ENCODE results near the gene NPEPL1. TPM values are rescaled to one million over a fixed set of nuclear protein-coding genes. Genes with fewer than 3 reads are reported as not detected.

NPEPL1 gene
- total RNA-seq, 1 donor from 2014 or later: 20.9 TPM

DNA sequence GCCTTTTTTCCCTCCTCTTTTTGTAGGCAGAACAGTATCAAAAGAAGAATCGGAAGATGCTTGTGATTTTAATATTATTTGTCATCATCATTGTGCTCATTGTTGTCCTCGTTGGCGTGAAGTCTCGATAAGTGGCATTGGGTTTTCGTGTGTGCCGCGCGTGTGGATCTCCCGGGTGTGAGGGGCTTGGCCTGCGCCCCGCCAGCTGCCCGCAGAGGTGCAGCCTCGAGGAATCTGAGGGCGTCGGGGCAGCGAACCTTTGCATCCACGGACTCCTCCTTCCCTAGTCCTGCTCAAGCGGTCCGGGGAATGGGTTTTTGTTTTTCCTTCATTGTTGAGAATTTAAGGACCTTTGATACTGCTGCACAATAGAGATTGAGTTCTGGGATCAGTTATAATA, 16.4 kb upstream of the NPEPL1 start:
- no peak overlapping the region for H3K9ac ChIP-seq (ENCODE audit: low read depth in 1 of 3, low read length in 3 of 3)
- H3K9me3 ChIP-seq (ENCODE audit: control insufficient read depth in 3 of 3, low read length in 3 of 3): no peaks in the 10 kb centered on the region
- no peak overlapping the region for H3K4me3 ChIP-seq (ENCODE audit: low read length in 3 of 3)
- no peaks in the 10 kb centered on the region for H3K4me1 ChIP-seq (ENCODE audit: control insufficient read depth in 3 of 3, insufficient read depth in 3 of 3, low read length in 3 of 3)
- H3K27ac ChIP-seq (ENCODE audit: low read depth, low read length): no peak overlapping the region
- H3K36me3 ChIP-seq (ENCODE audit: control insufficient read depth in 3 of 3, insufficient read depth in 3 of 3, low read length in 3 of 3): peaks cover 34 to 56% (median 47%) of the 10 kb centered on the region in 3 donors
- no peaks in the 10 kb centered on the region for H3K27me3 ChIP-seq (ENCODE audit: control insufficient read depth in 3 of 3, insufficient read depth in 3 of 3, low read length in 3 of 3)

DNA sequence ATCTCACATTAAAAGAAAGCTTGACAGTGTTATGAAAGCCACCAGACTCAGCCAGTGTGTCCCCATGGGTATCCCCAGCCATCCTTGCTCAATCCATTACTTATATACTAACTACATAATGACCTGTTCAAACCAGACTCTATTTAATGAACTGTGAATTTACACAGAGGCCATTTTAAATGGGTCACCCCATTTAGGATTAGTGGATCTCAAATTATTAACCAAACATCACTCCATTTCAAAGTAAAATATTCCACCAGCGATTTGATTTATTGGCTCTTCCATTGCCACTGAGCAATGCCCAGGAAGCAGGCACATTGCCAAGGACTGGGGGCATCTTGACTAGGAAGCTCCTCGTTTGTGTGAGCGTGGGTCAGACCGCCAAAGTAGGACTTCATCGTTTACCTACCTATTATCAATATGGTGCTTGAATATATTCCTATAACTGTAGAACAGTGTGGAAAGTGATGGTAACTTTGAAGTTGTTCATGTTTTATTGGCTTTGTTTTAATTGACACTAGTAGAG, 15.5 kb upstream of the NPEPL1 start:
- H3K27ac ChIP-seq (ENCODE audit: low read depth, low read length): no peak overlapping the region
- peaks cover 34 to 56% (median 45%) of the 10 kb centered on the region in 3 donors for H3K36me3 ChIP-seq (ENCODE audit: control insufficient read depth in 3 of 3, insufficient read depth in 3 of 3, low read length in 3 of 3)
- no peaks in the 10 kb centered on the region for H3K4me1 ChIP-seq (ENCODE audit: control insufficient read depth in 3 of 3, insufficient read depth in 3 of 3, low read length in 3 of 3)
- H3K9me3 ChIP-seq (ENCODE audit: control insufficient read depth in 3 of 3, low read length in 3 of 3): no peaks in the 10 kb centered on the region
- no peak overlapping the region for H3K9ac ChIP-seq (ENCODE audit: low read depth in 1 of 3, low read length in 3 of 3)
- no peaks in the 10 kb centered on the region for H3K27me3 ChIP-seq (ENCODE audit: control insufficient read depth in 3 of 3, insufficient read depth in 3 of 3, low read length in 3 of 3)
- H3K4me3 ChIP-seq (ENCODE audit: low read length in 3 of 3): no peak overlapping the region

DNA sequence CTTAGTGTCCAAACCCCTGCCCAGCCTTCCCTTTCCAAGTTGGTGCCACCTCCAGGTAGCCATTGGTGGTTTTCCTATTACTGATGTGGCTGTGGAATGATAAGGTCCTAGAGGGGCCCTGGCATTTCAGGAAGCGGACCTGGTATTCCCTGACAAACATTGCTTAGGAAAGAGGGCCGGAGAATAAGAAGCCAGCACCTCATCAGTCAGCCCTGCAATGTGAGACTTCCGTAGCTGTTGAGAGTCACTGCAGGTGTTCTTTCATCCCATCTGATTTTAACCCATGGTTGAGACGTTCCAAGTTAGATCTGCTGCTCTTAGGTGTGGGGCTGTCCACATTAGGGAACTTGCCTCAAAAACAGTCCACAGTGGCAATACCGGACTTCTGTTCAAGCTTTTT, 14.8 kb upstream of the NPEPL1 start:
- Histone ChIP-seq H3K27me3 (ENCODE audit: control insufficient read depth in 3 of 3, insufficient read depth in 3 of 3, low read length in 3 of 3) (no peaks in the 10 kb centered on the region), H3K9ac (ENCODE audit: low read depth in 1 of 3, low read length in 3 of 3) (no peak overlapping the region), H3K27ac (ENCODE audit: low read depth, low read length) (no peak overlapping the region), H3K4me3 (ENCODE audit: low read length in 3 of 3) (no peak overlapping the region), H3K36me3 (ENCODE audit: control insufficient read depth in 3 of 3, insufficient read depth in 3 of 3, low read length in 3 of 3) (peaks cover 34 to 51% (median 43%) of the 10 kb centered on the region in 3 donors), H3K4me1 (ENCODE audit: control insufficient read depth in 3 of 3, insufficient read depth in 3 of 3, low read length in 3 of 3) (no peaks in the 10 kb centered on the region), H3K9me3 (ENCODE audit: control insufficient read depth in 3 of 3, low read length in 3 of 3) (no peaks in the 10 kb centered on the region)

GRCh38 chr20:58678806-58679205, 13.8 kb upstream of the NPEPL1 start:
- no peak overlapping the region for H3K4me3 ChIP-seq (ENCODE audit: low read length in 3 of 3)
- H3K36me3 ChIP-seq (ENCODE audit: control insufficient read depth in 3 of 3, insufficient read depth in 3 of 3, low read length in 3 of 3): peaks cover 28 to 41% (median 33%) of the 10 kb centered on the region in 3 donors

GRCh38 chr20:58682656-58683531, 9.7 kb upstream of the NPEPL1 start:
- no peaks in the 10 kb centered on the region for H3K4me1 ChIP-seq (ENCODE audit: control insufficient read depth in 3 of 3, insufficient read depth in 3 of 3, low read length in 3 of 3)
- H3K36me3 ChIP-seq (ENCODE audit: control insufficient read depth in 3 of 3, insufficient read depth in 3 of 3, low read length in 3 of 3): peaks cover 13 to 14% (median 14%) of the 10 kb centered on the region in 3 donors
- no peaks in the 10 kb centered on the region for H3K27me3 ChIP-seq (ENCODE audit: control insufficient read depth in 3 of 3, insufficient read depth in 3 of 3, low read length in 3 of 3)
- no peak overlapping the region for H3K9ac ChIP-seq (ENCODE audit: low read depth in 1 of 3, low read length in 3 of 3)
- no peak overlapping the region for H3K4me3 ChIP-seq (ENCODE audit: low read length in 3 of 3)
- H3K27ac ChIP-seq (ENCODE audit: low read depth, low read length): no peak overlapping the region
- H3K9me3 ChIP-seq (ENCODE audit: control insufficient read depth in 3 of 3, low read length in 3 of 3): no peaks in the 10 kb centered on the region

More at GRCh38 chr20:58678806-58679205, 13.8 kb upstream of the NPEPL1 start:
- Histone ChIP-seq H3K4me1 (ENCODE audit: control insufficient read depth in 3 of 3, insufficient read depth in 3 of 3, low read length in 3 of 3) (no peaks in the 10 kb centered on the region), H3K9me3 (ENCODE audit: control insufficient read depth in 3 of 3, low read length in 3 of 3) (no peaks in the 10 kb centered on the region), H3K27me3 (ENCODE audit: control insufficient read depth in 3 of 3, insufficient read depth in 3 of 3, low read length in 3 of 3) (no peaks in the 10 kb centered on the region), H3K27ac (ENCODE audit: low read depth, low read length) (no peak overlapping the region), H3K9ac (ENCODE audit: low read depth in 1 of 3, low read length in 3 of 3) (no peak overlapping the region)

DNA sequence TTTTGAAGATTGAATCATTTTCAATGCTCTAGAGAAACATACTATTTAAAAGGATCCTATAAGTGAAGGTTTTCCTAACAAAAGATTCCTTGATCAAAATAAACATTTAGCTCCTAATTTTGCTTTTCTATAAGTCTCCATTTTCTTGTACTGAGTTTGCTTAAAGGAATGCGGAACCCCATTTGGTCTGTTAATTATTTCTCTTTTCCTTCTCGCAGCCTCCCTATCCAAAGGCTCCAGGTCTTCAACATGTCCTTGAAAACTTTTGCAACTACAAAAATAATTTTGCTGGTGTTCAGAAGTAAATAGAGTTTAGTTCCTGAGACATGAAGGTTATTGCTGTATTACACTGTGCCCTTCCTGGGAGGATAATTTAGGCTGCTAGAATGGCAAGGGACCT, 8.3 kb upstream of the NPEPL1 start:
- Histone ChIP-seq H3K27me3 (ENCODE audit: control insufficient read depth in 3 of 3, insufficient read depth in 3 of 3, low read length in 3 of 3) (no peaks in the 10 kb centered on the region), H3K27ac (ENCODE audit: low read depth, low read length) (no peak overlapping the region), H3K9me3 (ENCODE audit: control insufficient read depth in 3 of 3, low read length in 3 of 3) (no peaks in the 10 kb centered on the region), H3K4me3 (ENCODE audit: low read length in 3 of 3) (no peak overlapping the region), H3K9ac (ENCODE audit: low read depth in 1 of 3, low read length in 3 of 3) (no peak overlapping the region), H3K4me1 (ENCODE audit: control insufficient read depth in 3 of 3, insufficient read depth in 3 of 3, low read length in 3 of 3) (peaks cover 6 to 10% (median 7%) of the 10 kb centered on the region in 3 donors), H3K36me3 (ENCODE audit: control insufficient read depth in 3 of 3, insufficient read depth in 3 of 3, low read length in 3 of 3) (peaks cover 7 to 9% (median 8%) of the 10 kb centered on the region in 3 donors)

DNA sequence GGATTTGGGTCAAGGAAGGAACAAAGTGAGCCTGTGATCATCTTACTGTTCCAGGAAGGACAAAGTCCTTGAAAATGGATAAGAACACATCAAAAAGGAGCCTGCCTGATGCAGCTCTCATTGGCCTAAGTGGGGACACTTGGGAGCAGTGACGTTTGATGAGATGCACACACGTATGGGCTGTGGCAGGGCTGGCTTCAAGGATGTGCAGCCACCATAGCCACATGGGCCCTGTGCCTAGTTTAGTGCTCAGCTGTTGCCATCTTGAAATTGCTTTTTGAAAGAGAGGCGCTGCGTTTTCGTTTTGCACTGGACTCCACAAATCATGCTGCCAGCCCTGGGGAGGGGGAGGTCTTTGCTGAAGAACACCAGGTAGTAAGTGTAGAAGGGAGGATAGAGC, 6.6 kb upstream of the NPEPL1 start:
- no peaks in the 10 kb centered on the region for H3K27me3 ChIP-seq (ENCODE audit: control insufficient read depth in 3 of 3, insufficient read depth in 3 of 3, low read length in 3 of 3)
- H3K9me3 ChIP-seq (ENCODE audit: control insufficient read depth in 3 of 3, low read length in 3 of 3): no peaks in the 10 kb centered on the region
- no peak overlapping the region for H3K4me3 ChIP-seq (ENCODE audit: low read length in 3 of 3)
- H3K27ac ChIP-seq (ENCODE audit: low read depth, low read length): no peak overlapping the region
- peaks cover 6 to 13% (median 9%) of the 10 kb centered on the region in 3 donors for H3K4me1 ChIP-seq (ENCODE audit: control insufficient read depth in 3 of 3, insufficient read depth in 3 of 3, low read length in 3 of 3)
- H3K9ac ChIP-seq (ENCODE audit: low read depth in 1 of 3, low read length in 3 of 3): no peak overlapping the region
- no peaks in the 10 kb centered on the region for H3K36me3 ChIP-seq (ENCODE audit: control insufficient read depth in 3 of 3, insufficient read depth in 3 of 3, low read length in 3 of 3)

GRCh38 chr20:58688414-58688813, 4.2 kb upstream of the NPEPL1 start:
- Histone ChIP-seq H3K27me3 (ENCODE audit: control insufficient read depth in 3 of 3, insufficient read depth in 3 of 3, low read length in 3 of 3) (no peaks in the 10 kb centered on the region), H3K36me3 (ENCODE audit: control insufficient read depth in 3 of 3, insufficient read depth in 3 of 3, low read length in 3 of 3) (no peaks in the 10 kb centered on the region), H3K9me3 (ENCODE audit: control insufficient read depth in 3 of 3, low read length in 3 of 3) (no peaks in the 10 kb centered on the region), H3K9ac (ENCODE audit: low read depth in 1 of 3, low read length in 3 of 3) (peak overlapping the region in 1 of 3 donors; percentile 69), H3K27ac (ENCODE audit: low read depth, low read length) (no peak overlapping the region), H3K4me3 (ENCODE audit: low read length in 3 of 3) (peak overlapping the region in 1 of 3 donors; percentile 35), H3K4me1 (ENCODE audit: control insufficient read depth in 3 of 3, insufficient read depth in 3 of 3, low read length in 3 of 3) (peaks cover 15 to 24% (median 20%) of the 10 kb centered on the region in 3 donors)

DNA sequence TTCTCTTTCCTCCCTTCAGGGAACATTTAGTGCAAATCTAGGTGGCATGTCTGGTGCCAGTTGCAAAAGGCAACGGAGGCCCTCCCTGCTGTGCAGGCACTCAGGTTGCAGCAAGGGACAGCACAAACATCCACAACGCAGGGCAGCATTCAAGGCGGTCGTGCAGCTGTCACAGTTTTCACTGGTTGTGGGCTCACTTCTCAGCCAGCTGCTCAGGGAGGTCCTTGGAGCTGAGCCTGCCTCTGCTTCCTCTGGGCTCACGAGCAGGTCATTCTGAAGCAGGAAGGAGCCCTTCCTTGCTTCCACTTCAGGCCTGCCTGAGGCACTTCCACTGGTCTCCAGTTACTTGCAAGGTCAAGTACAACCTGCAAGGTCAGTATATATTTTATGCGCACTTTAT, 3.8 kb upstream of the NPEPL1 start:
- H3K9ac ChIP-seq (ENCODE audit: low read depth in 1 of 3, low read length in 3 of 3): peak overlapping the region in 2 of 3 donors; percentile 57 to 69
- no peaks in the 10 kb centered on the region for H3K27me3 ChIP-seq (ENCODE audit: control insufficient read depth in 3 of 3, insufficient read depth in 3 of 3, low read length in 3 of 3)
- H3K9me3 ChIP-seq (ENCODE audit: control insufficient read depth in 3 of 3, low read length in 3 of 3): no peaks in the 10 kb centered on the region
- no peak overlapping the region for H3K27ac ChIP-seq (ENCODE audit: low read depth, low read length)
- H3K4me3 ChIP-seq (ENCODE audit: low read length in 3 of 3): peak overlapping the region in 2 of 3 donors; percentile 29 to 35
- no peaks in the 10 kb centered on the region for H3K36me3 ChIP-seq (ENCODE audit: control insufficient read depth in 3 of 3, insufficient read depth in 3 of 3, low read length in 3 of 3)
- peaks cover 19 to 28% (median 24%) of the 10 kb centered on the region in 3 donors for H3K4me1 ChIP-seq (ENCODE audit: control insufficient read depth in 3 of 3, insufficient read depth in 3 of 3, low read length in 3 of 3)

Measured in skeletal muscle tissue (tissue), 4 donors.